Measurements from ENCODE around the gene RAB10. TPM values are rescaled to one million over a fixed set of nuclear protein-coding genes. Genes with fewer than 3 reads are reported as not detected.

The RAB10 gene
- total RNA-seq, 1 experiment from 2014 or later, result 256 TPM

- no peak for DNase-seq (ENCODE audit: extremely low read depth, low read depth)
Measured at GRCh38 chr2:26175466-26176278, 141.8 kb downstream of the RAB10 start.

GRCh38 chr2:26176279-26176615 is 142.4 kb downstream of the RAB10 start:
- no peak for DNase-seq (ENCODE audit: extremely low read depth, low read depth)

GRCh38 chr2:26177122-26177521 is 143.2 kb downstream of the RAB10 start:
- DNase-seq (ENCODE audit: extremely low read depth, low read depth), result no peak

- no peak for DNase-seq (ENCODE audit: extremely low read depth, low read depth)
Measured at GRCh38 chr2:26178246-26178645, 144.4 kb downstream of the RAB10 start.

- no peak for DNase-seq (ENCODE audit: extremely low read depth, low read depth)
Measured at GRCh38 chr2:26178746-26179436, 145.0 kb downstream of the RAB10 start.

- DNase-seq (ENCODE audit: extremely low read depth, low read depth), result no peak
Measured at GRCh38 chr2:26179446-26179913, 145.6 kb downstream of the RAB10 start.

GRCh38 chr2:26182441-26182840 is 148.6 kb downstream of the RAB10 start:
- no peak for DNase-seq (ENCODE audit: extremely low read depth, low read depth)

GRCh38 chr2:26182887-26183630 is 149.2 kb downstream of the RAB10 start:
- DNase-seq (ENCODE audit: extremely low read depth, low read depth), result no peak

- DNase-seq (ENCODE audit: extremely low read depth, low read depth), result no peak
Measured at GRCh38 chr2:26184121-26184520, 150.2 kb downstream of the RAB10 start.

GRCh38 chr2:26184555-26185303 is 150.8 kb downstream of the RAB10 start:
- peak; percentile 51 for DNase-seq (ENCODE audit: extremely low read depth, low read depth)

- no peak for DNase-seq (ENCODE audit: extremely low read depth, low read depth)
Measured at GRCh38 chr2:26185304-26185928, 151.5 kb downstream of the RAB10 start.

GRCh38 chr2:26185954-26186770 is 152.3 kb downstream of the RAB10 start:
- DNase-seq (ENCODE audit: extremely low read depth, low read depth), result no peak

Small RNA genes lying within 50 kb of the gene (small RNA-seq; reads per million reads assigned to genes)
- gene RNU6-942P (0 reads per million in 2 experiments), gene UQCRHP2 (0 reads per million in 2 experiments)

Other genes starting within 250 kb of the RAB10 start
- gene ASXL2, start 155.6 kb upstream of the RAB10 start, total RNA-seq (2014; rRNA removed; shearing (Covaris generic)), result 15.5 and 18.8 TPM in 2 replicates
- 5.2 and 6.9 TPM in 2 replicates for gene KIF3C, start 51.6 kb upstream of the RAB10 start, total RNA-seq (2014; rRNA removed; shearing (Covaris generic))
- 5.5 and 5.7 TPM in 2 replicates for gene GAREM2, start 139.0 kb downstream of the RAB10 start, total RNA-seq (2014; rRNA removed; shearing (Covaris generic))
- 142 and 160 TPM in 2 replicates for gene HADHA, start 210.5 kb downstream of the RAB10 start, total RNA-seq (2014; rRNA removed; shearing (Covaris generic))
- gene HADHB, start 210.9 kb downstream of the RAB10 start, total RNA-seq (2014; rRNA removed; shearing (Covaris generic)), result 113 and 120 TPM in 2 replicates

Measured in NCI-H460 (cell line).